Measurements from ENCODE around the gene CTCF. TPM values are rescaled to one million over a fixed set of nuclear protein-coding genes. Genes with fewer than 3 reads are reported as not detected.

CTCF gene
- total RNA-seq, 4 donors from 2014 or later: 24.2 to 42.9 (median 28.2) TPM

DNA sequence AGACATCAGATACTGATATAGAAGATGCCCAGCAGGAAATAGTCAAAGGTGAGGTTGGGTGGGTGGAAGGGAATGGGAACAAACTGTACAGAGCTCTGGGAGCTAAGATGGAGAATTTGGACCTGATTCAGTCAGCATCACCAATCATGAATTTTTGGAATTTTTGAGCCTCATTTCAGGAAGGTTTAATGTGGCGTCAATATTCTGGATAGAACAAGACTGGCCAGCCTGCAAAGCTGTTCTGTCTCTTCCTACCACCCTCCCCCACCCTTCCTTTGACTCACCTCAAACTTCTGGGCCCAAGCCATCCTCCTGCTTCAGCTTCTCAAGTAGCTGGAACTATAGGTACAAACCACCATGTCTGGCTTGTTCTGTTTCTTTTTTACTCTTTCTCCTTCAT is 32.6 kb downstream of the CTCF start:
- ATAC-seq (ENCODE audit: low FRiP score) (peak; percentile 81), DNase-seq (ENCODE audit: low spot score) (no peak)
- TF ChIP-seq CTCF (IDR thresholded peaks at IDR 0.05): no peak

DNA sequence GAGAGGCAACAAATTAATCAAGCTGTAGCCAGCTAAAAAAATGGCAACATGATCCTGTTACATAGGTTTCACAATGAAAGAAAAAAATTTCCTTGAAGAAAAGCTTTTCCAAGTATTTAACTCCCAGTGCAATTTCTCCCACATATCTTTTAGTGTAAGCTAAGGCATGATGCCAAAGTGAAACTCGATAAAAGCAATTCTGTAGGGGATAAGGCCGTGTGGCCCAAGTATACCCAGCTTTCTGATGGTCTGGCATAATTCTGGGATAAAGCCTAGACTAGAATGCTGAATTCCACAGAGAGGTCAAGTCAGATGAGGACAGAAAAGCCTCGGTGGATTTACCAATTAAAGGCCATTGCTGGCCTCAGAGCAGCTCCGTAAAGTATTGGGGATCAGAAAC is 36.2 kb downstream of the CTCF start:
- TF ChIP-seq CTCF (IDR thresholded peaks at IDR 0.05): no peak
- ATAC-seq (ENCODE audit: low FRiP score): peak; percentile 29
- DNase-seq (ENCODE audit: low spot score): no peak

GRCh38 chr16:67605641-67606040 is 43.3 kb downstream of the CTCF start:
- no peak for TF ChIP-seq CTCF (IDR thresholded peaks at IDR 0.05)
- ATAC-seq (ENCODE audit: low FRiP score): no peak
- no peak for DNase-seq (ENCODE audit: low spot score)

DNA sequence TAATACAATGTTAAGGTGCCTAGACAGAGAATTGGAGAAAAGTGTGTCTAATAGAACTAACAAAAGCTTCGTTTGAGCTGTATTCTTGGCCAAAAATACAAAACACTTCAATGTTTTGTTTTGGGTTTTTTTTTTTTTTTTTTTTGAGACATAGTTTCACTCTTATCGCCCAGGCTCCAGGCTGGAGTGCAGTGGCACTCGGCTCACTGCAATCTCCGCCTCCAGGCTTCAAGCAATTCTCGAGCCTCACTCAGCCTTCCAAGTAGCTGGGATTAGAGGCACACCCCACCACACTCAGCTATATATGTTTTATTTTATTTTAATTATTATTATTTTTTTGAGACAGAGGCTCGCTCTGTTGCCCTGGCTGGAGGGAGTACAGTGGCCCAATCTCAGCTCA is 44.3 kb downstream of the CTCF start:
- no peak for ATAC-seq (ENCODE audit: low FRiP score)
- no peak for DNase-seq (ENCODE audit: low spot score)
- TF ChIP-seq CTCF (IDR thresholded peaks at IDR 0.05): no peak

DNA sequence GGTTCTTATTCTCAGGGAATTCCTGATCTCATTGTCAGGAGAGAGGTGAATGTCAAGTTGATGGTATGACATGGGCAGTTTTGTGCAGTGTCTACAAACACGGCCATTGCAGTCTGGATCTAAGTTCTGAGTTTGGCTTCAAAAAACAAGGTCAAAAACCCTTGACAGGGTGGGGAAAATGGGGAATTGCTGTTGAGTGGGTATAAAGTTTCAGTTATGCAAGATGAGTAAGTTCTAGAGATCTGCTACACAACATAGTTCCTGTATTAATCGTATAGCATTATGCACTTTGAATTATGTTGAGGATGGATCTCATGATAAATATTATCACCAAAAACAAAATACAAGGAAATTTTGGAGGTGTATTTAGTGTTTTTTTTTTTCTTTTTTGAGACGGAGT is 46.0 kb downstream of the CTCF start:
- no peak for ATAC-seq (ENCODE audit: low FRiP score)
- no peak for DNase-seq (ENCODE audit: low spot score)
- TF ChIP-seq CTCF (IDR thresholded peaks at IDR 0.05): no peak

GRCh38 chr16:67613808-67614207 is 51.5 kb downstream of the CTCF start:
- no peak for DNase-seq (ENCODE audit: low spot score)
- no peak for ATAC-seq (ENCODE audit: low FRiP score)
- no peak for TF ChIP-seq CTCF (IDR thresholded peaks at IDR 0.05)

DNA sequence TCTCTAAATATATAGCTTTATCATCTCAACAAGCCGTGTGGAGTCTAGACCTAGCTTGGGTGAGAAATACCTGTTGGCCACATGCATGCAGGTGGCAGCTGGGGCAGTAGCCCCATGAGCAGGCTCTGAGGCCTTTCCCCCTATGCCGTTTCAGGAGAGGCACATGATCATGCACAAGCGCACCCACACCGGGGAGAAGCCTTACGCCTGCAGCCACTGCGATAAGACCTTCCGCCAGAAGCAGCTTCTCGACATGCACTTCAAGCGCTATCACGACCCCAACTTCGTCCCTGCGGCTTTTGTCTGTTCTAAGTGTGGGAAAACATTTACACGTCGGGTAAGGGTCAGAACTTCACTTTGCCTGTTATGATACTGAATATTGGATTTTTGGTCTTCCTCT is 65.9 kb downstream of the CTCF start:
- no peak for TF ChIP-seq CTCF (IDR thresholded peaks at IDR 0.05)
- DNase-seq (ENCODE audit: low spot score): no peak
- no peak for ATAC-seq (ENCODE audit: low FRiP score)
